Neural cell (in vitro differentiated cells): ENCODE data around the gene FJX1. TPM values are rescaled to one million over a fixed set of nuclear protein-coding genes. Genes with fewer than 3 reads are reported as not detected.

Experiments
- H2AFZ ChIP-seq: fragments of 200-600, 300-800 bp; sonication (generic), shearing (Covaris generic); 2 replicates; pipeline ENCODE4 v1.6.0; 2014; ENCODE audit warnings: low read depth, mild to moderate bottlenecking, antibody characterized with exemption, low read length, moderate library complexity
- H3F3A ChIP-seq: fragments of 200-600 bp; shearing (Covaris generic); 2 replicates; pipeline ENCODE4 v1.6.1; 2016; ENCODE audit warnings: mild to moderate bottlenecking, moderate library complexity, mixed read lengths, antibody characterized with exemption, low read length; ENCODE audit not compliant: insufficient read depth, poor library complexity, severe bottlenecking
- H3K27ac ChIP-seq: fragments of 200-600, 300-800 bp; sonication (generic), shearing (Covaris generic); 2 replicates; pipeline ENCODE4 v1.5.1; 2014; ENCODE audit warnings: mild to moderate bottlenecking, low read length, moderate library complexity
- H3K27me3 ChIP-seq: fragments of 300-800, 200-600 bp; sonication (generic), shearing (Covaris generic); 2 replicates; pipeline ENCODE4 v1.6.0; 2014; ENCODE audit warnings: mild to moderate bottlenecking, low read depth, low read length, moderate library complexity; ENCODE audit not compliant: insufficient read depth
- H3K36me3 ChIP-seq: fragments of 300-800, 200-600 bp; sonication (generic), shearing (Covaris generic); 2 replicates; pipeline ENCODE4 v1.5.1; 2014; ENCODE audit warnings: mild to moderate bottlenecking, antibody characterized with exemption, low read length, moderate library complexity; ENCODE audit not compliant: insufficient read depth
- H3K4me2 ChIP-seq: fragments of 300-800, 200-600 bp; sonication (generic), shearing (Covaris generic); 2 replicates; pipeline ENCODE4 v1.6.0; 2014; ENCODE audit warnings: mild to moderate bottlenecking, low read length
- H3K4me3 ChIP-seq: fragments of 300-800, 200-600 bp; sonication (generic), shearing (Covaris generic); 2 replicates; pipeline ENCODE4 v1.5.1; 2014; ENCODE audit warnings: mild to moderate bottlenecking, low read length, moderate library complexity
- H3K79me2 ChIP-seq: fragments of 200-600 bp; shearing (Covaris generic); replicated peaks from 2 replicates; pipeline ENCODE4 v1.6.0; 2014; ENCODE audit warnings: mild to moderate bottlenecking, low read length, moderate library complexity; ENCODE audit not compliant: insufficient read depth
- H3K9ac ChIP-seq: fragments of 300-800, 200-600 bp; sonication (generic), shearing (Covaris generic); 2 replicates; pipeline ENCODE4 v1.6.1; 2016; ENCODE audit warnings: mild to moderate bottlenecking, low read length, mixed read lengths
- H3K9me2 ChIP-seq: fragments of 200-600 bp; shearing (Covaris generic); 2 replicates; pipeline ENCODE4 v1.6.1; 2016; ENCODE audit warnings: mild to moderate bottlenecking, low read length, mixed read lengths; ENCODE audit not compliant: insufficient read depth
- H3K9me3 ChIP-seq: fragments of 200-600, 300-800 bp; sonication (generic), shearing (Covaris generic); 2 replicates; pipeline ENCODE4 v1.6.1; 2016; ENCODE audit warnings: mild to moderate bottlenecking, mixed run types, low read length, moderate library complexity, mixed read lengths
- H4K20me1 ChIP-seq: fragments of 200-600 bp; shearing (Covaris generic); 2 replicates; pipeline ENCODE4 v1.6.1; 2016; ENCODE audit warnings: mild to moderate bottlenecking, mixed run types; ENCODE audit not compliant: insufficient read depth
- EP300 ChIP-seq: fragments of 450-650 bp; conservative IDR thresholded peaks from 2 replicates; pipeline ENCODE4 v1.6.1; 2014; ENCODE audit warnings: antibody characterized with exemption, mild to moderate bottlenecking, moderate library complexity; ENCODE audit not compliant: poor library complexity, severe bottlenecking
- EZH2 ChIP-seq: fragments of 200-600, 300-800 bp; shearing (Covaris generic), sonication (generic); IDR thresholded peaks from 2 replicates; pipeline ENCODE4 v1.6.1; 2014; ENCODE audit warnings: antibody characterized with exemption, low read length, borderline replicate concordance, mild to moderate bottlenecking; ENCODE audit not compliant: insufficient read depth, poor library complexity, severe bottlenecking
- MXI1 ChIP-seq: fragments of 450-650 bp; conservative IDR thresholded peaks from 2 replicates; pipeline ENCODE4 v1.6.1; 2014; ENCODE audit warnings: antibody characterized with exemption, mild to moderate bottlenecking; ENCODE audit not compliant: poor library complexity, severe bottlenecking
- POLR2AphosphoS5 ChIP-seq: IDR thresholded peaks from 2 replicates; pipeline ENCODE4 v1.6.1; 2012
- RAD21 ChIP-seq: fragments of 450-650 bp; conservative IDR thresholded peaks from 2 replicates; pipeline ENCODE4 v1.6.1; 2014; ENCODE audit warnings: antibody characterized with exemption, mild to moderate bottlenecking, moderate library complexity
- SMC3 ChIP-seq: fragments of 450-650 bp; conservative IDR thresholded peaks from 2 replicates; pipeline ENCODE4 v1.6.1; 2014; ENCODE audit warnings: antibody characterized with exemption, mild to moderate bottlenecking, moderate library complexity; ENCODE audit not compliant: poor library complexity
- TAF1 ChIP-seq: IDR thresholded peaks from 2 replicates; pipeline ENCODE4 v1.6.1; 2012; ENCODE audit warnings: low read depth
- polyA plus RNA-seq: library from polyadenylated mRNA; depleted of rRNA; stranded (reverse); fragments of >200 nt; gene quantifications from 2 replicates; pipeline ENCODE4 v1.2.3, GENCODE V29; 2014
- TF ChIP-seq, protein P1 (sequence below): fragments of 450-650 bp; IDR thresholded peaks from 2 replicates; pipeline ENCODE4 v1.5.1; 2014; ENCODE audit warnings: antibody characterized with exemption, mild to moderate bottlenecking, moderate library complexity; ENCODE audit not compliant: poor library complexity, severe bottlenecking
- TF ChIP-seq, protein P2 (sequence below): IDR thresholded peaks from 2 replicates; pipeline ENCODE4 v1.6.1; 2012; ENCODE audit warnings: borderline replicate concordance

Gene FJX1
- polyA plus RNA-seq, 1 donor from 2014 or later, result 56.3 TPM

DNA sequence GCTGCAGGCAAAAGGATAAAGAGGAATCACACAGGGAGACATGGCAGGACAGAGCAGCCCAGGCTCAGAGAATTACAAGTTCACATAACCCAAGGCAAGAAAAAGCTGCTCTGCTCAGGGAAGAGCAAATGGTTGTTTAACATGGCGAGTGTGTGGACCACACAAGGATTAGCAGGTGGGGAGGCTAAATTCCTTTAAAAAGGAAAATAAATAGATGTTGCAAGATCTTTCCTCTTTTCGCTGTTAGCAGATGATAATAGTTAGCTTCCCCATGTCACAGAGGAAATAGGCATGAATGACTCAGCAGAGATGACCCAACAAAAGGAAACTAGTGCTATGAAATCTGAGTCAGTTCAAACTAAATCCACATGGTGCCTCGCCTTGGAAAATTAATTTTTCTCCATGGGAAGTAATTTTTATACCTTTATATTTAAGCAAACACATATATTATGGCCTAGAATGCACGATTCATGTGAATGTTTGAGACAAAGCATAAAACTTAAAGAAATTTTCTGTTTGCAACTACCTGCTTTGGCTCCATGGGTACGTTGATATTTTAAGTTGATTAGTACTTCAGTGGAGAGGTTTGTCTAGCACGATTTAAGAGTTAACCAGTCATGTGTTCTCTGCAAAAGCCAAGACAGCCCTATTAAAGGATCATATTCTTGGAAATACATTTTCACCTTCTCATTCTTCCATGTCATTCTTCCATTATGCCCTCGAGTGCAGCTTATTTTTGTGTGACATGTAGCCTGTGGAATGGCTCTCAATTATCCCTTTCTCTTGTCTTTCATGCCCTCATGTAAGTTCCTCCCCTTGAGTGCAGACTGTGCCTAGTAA lies 38.5 kb upstream of the FJX1 start:
- Histone ChIP-seq H3K9me3 (no peaks in the 10 kb centered on the region), H3K9ac (no peak overlapping the region), H3K9me2 (no peaks in the 10 kb centered on the region), H2AFZ (no peak overlapping the region), H3K27ac (no peak overlapping the region), H3K79me2 (no peaks in the 10 kb centered on the region), H3F3A (no peaks in the 10 kb centered on the region), H4K20me1 (no peaks in the 10 kb centered on the region), H3K4me3 (no peak overlapping the region), H3K36me3 (no peaks in the 10 kb centered on the region), H3K27me3 (no peaks in the 10 kb centered on the region), H3K4me2 (no peak overlapping the region)
- TF ChIP-seq RAD21 (no peak), EP300 (peak; percentile 18), TAF1 (no peak), SMC3 (no peak), POLR2AphosphoS5 (peak; percentile 13)
- TF ChIP-seq, protein P1, sequence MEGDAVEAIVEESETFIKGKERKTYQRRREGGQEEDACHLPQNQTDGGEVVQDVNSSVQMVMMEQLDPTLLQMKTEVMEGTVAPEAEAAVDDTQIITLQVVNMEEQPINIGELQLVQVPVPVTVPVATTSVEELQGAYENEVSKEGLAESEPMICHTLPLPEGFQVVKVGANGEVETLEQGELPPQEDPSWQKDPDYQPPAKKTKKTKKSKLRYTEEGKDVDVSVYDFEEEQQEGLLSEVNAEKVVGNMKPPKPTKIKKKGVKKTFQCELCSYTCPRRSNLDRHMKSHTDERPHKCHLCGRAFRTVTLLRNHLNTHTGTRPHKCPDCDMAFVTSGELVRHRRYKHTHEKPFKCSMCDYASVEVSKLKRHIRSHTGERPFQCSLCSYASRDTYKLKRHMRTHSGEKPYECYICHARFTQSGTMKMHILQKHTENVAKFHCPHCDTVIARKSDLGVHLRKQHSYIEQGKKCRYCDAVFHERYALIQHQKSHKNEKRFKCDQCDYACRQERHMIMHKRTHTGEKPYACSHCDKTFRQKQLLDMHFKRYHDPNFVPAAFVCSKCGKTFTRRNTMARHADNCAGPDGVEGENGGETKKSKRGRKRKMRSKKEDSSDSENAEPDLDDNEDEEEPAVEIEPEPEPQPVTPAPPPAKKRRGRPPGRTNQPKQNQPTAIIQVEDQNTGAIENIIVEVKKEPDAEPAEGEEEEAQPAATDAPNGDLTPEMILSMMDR, result no peak

DNA sequence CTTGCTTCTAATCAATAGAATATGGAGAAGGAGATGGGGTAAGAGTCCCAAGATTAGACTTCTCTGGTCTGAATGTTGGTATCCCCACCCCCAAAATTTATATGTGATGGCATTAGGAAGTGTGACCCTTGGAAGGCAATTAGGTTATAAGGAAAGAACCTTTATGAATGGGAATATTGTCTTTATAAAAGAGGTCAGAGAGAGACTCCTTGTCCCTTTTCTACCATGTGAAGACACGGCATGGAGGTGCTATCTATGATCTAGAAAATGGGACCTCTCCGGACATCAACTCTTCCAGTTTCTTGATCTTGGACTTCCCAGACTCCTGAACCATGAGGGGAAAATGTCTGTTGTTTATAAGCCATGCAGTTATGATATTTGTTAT lies 37.9 kb upstream of the FJX1 start:
- H3K9me3 ChIP-seq, result no peaks in the 10 kb centered on the region
- H4K20me1 ChIP-seq, result no peaks in the 10 kb centered on the region
- TF ChIP-seq SMC3 (no peak), TAF1 (no peak), POLR2AphosphoS5 (no peak), EZH2 (no peak), MXI1 (no peak), RAD21 (no peak), EP300 (no peak)
- TF ChIP-seq, protein P2, sequence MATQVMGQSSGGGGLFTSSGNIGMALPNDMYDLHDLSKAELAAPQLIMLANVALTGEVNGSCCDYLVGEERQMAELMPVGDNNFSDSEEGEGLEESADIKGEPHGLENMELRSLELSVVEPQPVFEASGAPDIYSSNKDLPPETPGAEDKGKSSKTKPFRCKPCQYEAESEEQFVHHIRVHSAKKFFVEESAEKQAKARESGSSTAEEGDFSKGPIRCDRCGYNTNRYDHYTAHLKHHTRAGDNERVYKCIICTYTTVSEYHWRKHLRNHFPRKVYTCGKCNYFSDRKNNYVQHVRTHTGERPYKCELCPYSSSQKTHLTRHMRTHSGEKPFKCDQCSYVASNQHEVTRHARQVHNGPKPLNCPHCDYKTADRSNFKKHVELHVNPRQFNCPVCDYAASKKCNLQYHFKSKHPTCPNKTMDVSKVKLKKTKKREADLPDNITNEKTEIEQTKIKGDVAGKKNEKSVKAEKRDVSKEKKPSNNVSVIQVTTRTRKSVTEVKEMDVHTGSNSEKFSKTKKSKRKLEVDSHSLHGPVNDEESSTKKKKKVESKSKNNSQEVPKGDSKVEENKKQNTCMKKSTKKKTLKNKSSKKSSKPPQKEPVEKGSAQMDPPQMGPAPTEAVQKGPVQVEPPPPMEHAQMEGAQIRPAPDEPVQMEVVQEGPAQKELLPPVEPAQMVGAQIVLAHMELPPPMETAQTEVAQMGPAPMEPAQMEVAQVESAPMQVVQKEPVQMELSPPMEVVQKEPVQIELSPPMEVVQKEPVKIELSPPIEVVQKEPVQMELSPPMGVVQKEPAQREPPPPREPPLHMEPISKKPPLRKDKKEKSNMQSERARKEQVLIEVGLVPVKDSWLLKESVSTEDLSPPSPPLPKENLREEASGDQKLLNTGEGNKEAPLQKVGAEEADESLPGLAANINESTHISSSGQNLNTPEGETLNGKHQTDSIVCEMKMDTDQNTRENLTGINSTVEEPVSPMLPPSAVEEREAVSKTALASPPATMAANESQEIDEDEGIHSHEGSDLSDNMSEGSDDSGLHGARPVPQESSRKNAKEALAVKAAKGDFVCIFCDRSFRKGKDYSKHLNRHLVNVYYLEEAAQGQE, result no peak
- TF ChIP-seq, protein P1, result no peak
- no peaks in the 10 kb centered on the region for H3K36me3 ChIP-seq
- H3K79me2 ChIP-seq, result no peaks in the 10 kb centered on the region
- no peak overlapping the region for H3K4me2 ChIP-seq
- no peak overlapping the region for H3K9ac ChIP-seq
- no peak overlapping the region for H3K27ac ChIP-seq
- H3K27me3 ChIP-seq, result no peaks in the 10 kb centered on the region
- no peaks in the 10 kb centered on the region for H3F3A ChIP-seq
- H3K4me3 ChIP-seq, result no peak overlapping the region
- H3K9me2 ChIP-seq, result no peaks in the 10 kb centered on the region
- no peak overlapping the region for H2AFZ ChIP-seq
